Epithelial cell of esophagus (primary cell): Measurements from ENCODE around the gene CDC42BPA.

ENCODE experiments used
- DNase-seq: peaks from one replicate; pipeline ENCODE4 v3.0.0; 2010; ENCODE audit warnings: low read depth
- H3K4me3 ChIP-seq: 2 replicates; pipeline ENCODE4 v1.5.1; 2011; ENCODE audit warnings: mild to moderate bottlenecking, low read length, control low read depth
- TF ChIP-seq, protein P1 (sequence below): IDR thresholded peaks from 2 replicates; pipeline ENCODE4 v1.5.1; 2011; ENCODE audit warnings: low read depth, mild to moderate bottlenecking, low read length, control low read depth, inconsistent platforms; ENCODE audit not compliant: insufficient read depth; ENCODE audit errors: missing control alignments

The CDC42BPA gene

GRCh38 chr1:227092069-227092468 is 226.2 kb downstream of the CDC42BPA start:
- TF ChIP-seq, protein P1, sequence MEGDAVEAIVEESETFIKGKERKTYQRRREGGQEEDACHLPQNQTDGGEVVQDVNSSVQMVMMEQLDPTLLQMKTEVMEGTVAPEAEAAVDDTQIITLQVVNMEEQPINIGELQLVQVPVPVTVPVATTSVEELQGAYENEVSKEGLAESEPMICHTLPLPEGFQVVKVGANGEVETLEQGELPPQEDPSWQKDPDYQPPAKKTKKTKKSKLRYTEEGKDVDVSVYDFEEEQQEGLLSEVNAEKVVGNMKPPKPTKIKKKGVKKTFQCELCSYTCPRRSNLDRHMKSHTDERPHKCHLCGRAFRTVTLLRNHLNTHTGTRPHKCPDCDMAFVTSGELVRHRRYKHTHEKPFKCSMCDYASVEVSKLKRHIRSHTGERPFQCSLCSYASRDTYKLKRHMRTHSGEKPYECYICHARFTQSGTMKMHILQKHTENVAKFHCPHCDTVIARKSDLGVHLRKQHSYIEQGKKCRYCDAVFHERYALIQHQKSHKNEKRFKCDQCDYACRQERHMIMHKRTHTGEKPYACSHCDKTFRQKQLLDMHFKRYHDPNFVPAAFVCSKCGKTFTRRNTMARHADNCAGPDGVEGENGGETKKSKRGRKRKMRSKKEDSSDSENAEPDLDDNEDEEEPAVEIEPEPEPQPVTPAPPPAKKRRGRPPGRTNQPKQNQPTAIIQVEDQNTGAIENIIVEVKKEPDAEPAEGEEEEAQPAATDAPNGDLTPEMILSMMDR: no peak
- H3K4me3 ChIP-seq: no peak overlapping the region
- peak; percentile 58 for DNase-seq

DNA sequence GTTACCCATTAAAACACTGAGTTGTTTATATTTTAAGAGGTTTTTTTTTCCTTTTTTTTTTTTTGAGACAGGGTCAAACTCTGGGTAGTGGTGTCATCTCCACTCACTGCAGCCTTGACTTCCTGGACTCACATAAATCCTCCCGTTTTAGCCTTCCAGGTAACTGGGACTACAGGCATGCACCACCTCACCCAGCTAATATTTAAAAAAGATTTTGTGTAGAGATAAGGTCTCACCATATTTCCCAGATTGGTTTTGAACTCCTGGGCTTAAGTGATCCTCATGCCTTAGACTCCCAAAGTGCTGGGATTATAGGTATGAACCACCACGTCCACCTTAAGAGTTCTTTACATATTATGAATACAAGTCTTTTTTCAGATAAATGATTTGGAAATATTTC is 231.7 kb downstream of the CDC42BPA start:
- TF ChIP-seq, protein P1: no peak

GRCh38 chr1:227082999-227083746 is 235.1 kb downstream of the CDC42BPA start:
- no peak for DNase-seq
- no peak overlapping the region for H3K4me3 ChIP-seq
- TF ChIP-seq, protein P1: no peak

More for the DNA sequence above, 231.7 kb downstream of the CDC42BPA start:
- H3K4me3 ChIP-seq: no peak overlapping the region
- no peak for DNase-seq

DNA sequence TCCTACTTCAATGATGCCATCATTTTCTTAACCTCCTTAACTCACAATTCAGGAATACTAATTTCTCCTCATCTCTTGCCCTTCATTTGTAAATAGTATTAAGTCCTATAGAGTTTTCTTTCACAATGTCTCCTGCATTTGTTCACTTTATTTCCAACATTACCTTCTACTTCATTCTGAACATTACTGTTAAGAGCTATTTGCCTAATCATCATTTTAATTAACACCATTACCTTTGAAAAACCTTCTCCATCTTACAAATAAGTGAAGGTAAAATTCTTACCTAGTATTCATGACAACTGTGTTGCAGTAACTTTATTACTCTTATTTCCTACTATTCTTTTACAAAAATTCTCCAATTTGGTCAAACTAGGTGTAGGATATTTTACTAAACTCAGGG is 240.5 kb downstream of the CDC42BPA start:
- no peak for DNase-seq
- TF ChIP-seq, protein P1: no peak
- no peak overlapping the region for H3K4me3 ChIP-seq

DNA sequence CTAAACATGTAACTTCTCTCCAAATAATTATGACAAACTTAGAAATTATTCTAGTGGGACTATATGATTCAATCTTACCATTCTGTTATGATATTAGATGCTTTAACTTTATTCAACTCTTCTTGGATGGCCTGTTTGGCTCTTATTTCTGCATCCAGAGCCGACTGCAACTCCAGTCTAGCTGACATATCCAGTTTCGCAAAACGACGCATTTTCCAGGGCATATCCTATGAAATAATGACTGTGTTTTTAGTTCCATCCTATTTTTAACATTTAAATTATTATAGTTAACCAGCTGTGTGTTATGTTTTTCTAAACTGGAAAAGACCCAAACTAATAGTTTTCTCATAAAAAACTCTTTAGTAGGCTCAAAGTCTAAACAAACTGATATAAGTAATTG is 244.5 kb downstream of the CDC42BPA start:
- TF ChIP-seq, protein P1: no peak
- no peak overlapping the region for H3K4me3 ChIP-seq
- no peak for DNase-seq

- peak; percentile 72 for DNase-seq
- TF ChIP-seq, protein P1: no peak
- H3K4me3 ChIP-seq: no peak overlapping the region
Observed at GRCh38 chr1:227072991-227073390, 245.3 kb downstream of the CDC42BPA start.
